Measurements from ENCODE around the gene CCDC169. TPM values are rescaled to one million over a fixed set of nuclear protein-coding genes. Genes with fewer than 3 reads are reported as not detected.

Gene CCDC169
- 6.2 and 13.3 TPM in 2 replicates for total RNA-seq

DNA sequence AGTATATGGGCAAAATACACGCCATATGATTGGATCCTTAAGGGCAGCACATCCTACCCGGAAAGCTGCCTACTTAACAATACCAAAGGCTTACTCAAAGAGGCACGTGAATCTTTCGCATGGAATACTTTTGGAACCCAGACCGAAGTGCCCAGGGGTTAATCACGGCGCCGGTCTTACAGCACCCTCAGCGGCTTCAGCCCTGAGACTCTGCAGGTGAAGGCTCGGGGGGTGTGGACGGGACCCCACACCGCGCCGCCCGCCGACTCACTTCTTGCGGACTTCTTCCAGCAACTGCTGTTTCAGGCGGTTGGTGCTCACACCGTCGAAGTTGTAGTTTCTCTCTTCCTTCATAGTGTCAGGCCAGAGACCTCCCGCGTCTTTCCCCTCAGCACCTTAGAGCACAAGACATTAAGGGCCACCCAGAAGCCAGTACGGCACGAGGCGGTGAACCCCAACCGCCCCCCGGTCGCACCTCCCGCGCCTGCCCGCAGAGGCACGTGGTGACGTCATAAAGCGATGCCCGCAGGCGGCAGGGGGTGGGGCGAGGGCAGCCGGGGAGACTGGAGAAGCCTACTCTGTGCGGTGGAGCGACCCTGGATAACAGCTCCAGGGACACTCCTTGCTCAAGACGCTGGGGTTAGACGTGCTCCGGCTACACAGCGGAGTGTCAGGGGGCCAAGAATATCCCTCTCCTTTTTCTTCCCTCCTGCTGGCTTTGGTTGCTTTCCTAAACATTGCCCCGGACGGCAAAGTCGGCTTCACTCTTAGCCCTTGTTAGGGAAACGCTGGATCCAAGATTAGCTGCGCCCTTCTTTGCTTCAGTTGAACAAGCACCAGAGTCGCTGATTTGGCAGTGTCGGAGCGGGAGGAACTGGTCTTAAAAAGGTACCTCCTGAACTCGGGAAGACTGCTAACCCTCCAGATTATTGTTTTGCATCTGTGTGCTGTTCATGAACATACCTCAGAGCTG is at the start of gene CCDC169:
Gene CCDC169, minus strand, starts transcription at position 449 of the 973 bp plus-strand sequence. Its CDS starts 95 bp downstream, at position 354.

DNA sequence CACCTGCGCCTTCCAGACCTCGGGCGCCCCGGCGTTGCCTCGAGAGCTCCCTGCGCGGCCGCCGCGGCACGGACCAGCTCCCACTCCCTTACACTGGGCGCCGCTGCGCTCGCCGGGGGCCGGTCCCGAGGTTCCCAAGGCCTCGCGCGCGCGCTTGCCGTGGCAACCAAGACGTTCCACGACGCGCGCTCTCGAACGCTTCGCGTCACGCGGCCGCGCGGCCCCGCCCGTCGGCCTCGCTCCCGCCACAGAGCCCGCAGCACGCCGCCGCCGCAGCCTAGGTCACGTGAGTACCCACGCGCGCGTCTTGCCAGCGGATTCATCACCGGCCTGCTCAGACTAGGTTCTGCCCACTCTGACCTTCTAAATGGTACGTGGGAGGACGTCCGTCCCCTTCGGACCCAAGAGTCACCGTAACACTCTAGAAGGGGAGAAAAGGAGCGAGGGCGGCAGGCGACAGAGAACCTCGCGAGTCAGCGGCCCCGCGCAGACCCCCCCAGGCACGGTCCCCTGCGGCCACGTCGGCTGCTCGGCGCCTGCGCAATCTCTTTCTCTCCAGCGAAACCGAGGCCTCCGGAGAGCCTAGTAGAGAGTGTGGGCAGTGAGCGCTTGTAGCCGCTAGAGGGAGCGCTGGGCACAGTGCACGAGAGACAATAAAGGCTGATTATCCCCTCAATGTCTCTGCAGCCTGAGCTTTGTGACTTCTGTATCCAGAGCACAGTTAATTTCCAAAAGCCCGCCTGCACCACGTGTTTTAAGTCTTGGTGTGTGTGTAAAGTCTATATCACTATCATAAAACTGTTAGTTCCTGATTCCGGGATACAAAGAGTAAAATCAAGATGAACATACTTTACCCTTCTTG is 48.8 kb upstream of the CCDC169 start, which contains the start of gene SPART:
Gene SPART, minus strand, starts transcription at position 173 of the 862 bp plus-strand sequence. CDS start 10,564 bp downstream, outside the sequence.

DNA sequence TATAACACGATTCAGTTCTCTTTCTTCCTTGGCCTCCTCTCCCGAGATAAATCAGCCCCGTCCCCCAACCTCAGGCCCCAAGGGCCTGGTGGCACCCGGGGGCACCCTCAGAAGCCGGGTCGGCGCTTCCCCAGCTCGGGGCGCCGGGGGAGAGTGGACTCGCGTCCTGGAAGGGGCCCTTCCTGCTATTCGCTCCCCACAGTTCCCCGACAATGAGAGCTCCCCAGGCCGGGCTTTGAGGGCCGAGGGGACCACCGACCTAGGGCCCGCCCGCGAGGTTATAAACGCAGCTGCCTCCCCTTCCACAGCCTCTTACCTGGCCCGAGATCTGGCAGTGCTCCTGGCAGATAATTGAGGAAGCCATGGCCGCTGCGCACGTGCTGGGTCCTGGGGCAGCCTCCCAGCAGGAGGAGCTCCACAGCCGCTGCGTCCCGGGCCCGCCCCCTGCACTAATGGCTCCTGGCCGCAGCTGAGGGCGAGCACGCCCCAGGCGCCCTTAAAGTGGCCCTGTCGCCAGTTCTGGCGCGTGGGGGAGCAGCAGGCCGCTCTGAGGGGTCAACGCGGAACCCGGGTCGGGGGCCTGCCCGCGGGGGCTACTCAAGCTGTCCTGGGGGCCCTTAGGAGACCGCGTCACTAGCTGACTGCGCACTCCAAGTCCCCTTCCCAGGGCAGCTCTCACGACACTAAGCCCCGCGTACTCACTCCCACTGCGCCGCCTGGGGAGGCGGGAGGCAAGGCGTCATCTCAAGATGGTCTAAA is 83.3 kb downstream of the CCDC169 start, which contains the start of gene SOHLH2:
Gene SOHLH2, minus strand, starts transcription at position 394 of the 759 bp plus-strand sequence. Its CDS starts 30 bp downstream, at position 364.

Other genes starting within 250 kb of the CCDC169 start
- 0.29 and 1.2 TPM in 2 replicates for gene DCLK1, start 166.4 kb downstream of the CCDC169 start, total RNA-seq
- 0.35 TPM in 1 of 2 replicates, not detected in the other for gene SOHLH2, start 83.3 kb downstream of the CCDC169 start, total RNA-seq
- gene SPART, start 48.6 kb upstream of the CCDC169 start, total RNA-seq: 51.9 and 67.0 TPM in 2 replicates
- 2.1 and 6.9 TPM in 2 replicates for gene CCNA1, start 134.7 kb upstream of the CCDC169 start, total RNA-seq